Measurements from ENCODE around the gene STK16.
"Not testable (repeated sequence)": the region's sequence is repeated elsewhere in the genome, so short reads cannot be mapped to it uniquely, and the experiment has no call there.

Gene STK16

GRCh38 chr2:219245148-219245898 is at the start of gene STK16, which contains the start of gene GLB1L:
STK16 (plus strand) TSS chr2:219245479; CDS start chr2:219246000, 521 bp downstream.
GLB1L (minus strand) TSS chr2:219245444; CDS start chr2:219243573, 1,871 bp downstream.
- peak; percentile 87 for DNase-seq (ENCODE audit: low read depth)

- no peak for DNase-seq (ENCODE audit: low read depth)
Observed at GRCh38 chr2:219197388-219197787, 47.9 kb upstream of the STK16 start.

- DNase-seq (ENCODE audit: low read depth) = no peak
Observed at GRCh38 chr2:219198974-219199373, 46.3 kb upstream of the STK16 start.

- no peak for DNase-seq (ENCODE audit: low read depth)
Observed at GRCh38 chr2:219199470-219200211, 45.6 kb upstream of the STK16 start.

- not testable (repeated sequence) for DNase-seq (ENCODE audit: low read depth)
Observed at GRCh38 chr2:219200502-219201326, 44.6 kb upstream of the STK16 start.

- not testable (repeated sequence) for DNase-seq (ENCODE audit: low read depth)
Observed at GRCh38 chr2:219201331-219201730, 43.9 kb upstream of the STK16 start.

GRCh38 chr2:219204425-219205164 is 40.7 kb upstream of the STK16 start:
- no peak for DNase-seq (ENCODE audit: low read depth)

- DNase-seq (ENCODE audit: low read depth) = no peak
Observed at GRCh38 chr2:219205165-219205538, 40.1 kb upstream of the STK16 start.

GRCh38 chr2:219205981-219206327 is 39.3 kb upstream of the STK16 start:
- no peak for DNase-seq (ENCODE audit: low read depth)

GRCh38 chr2:219206328-219207133 is 38.7 kb upstream of the STK16 start, which contains the start of gene ZFAND2B:
ZFAND2B (plus strand) TSS chr2:219206782; CDS start chr2:219206988, 206 bp downstream.
- peak; percentile 83 for DNase-seq (ENCODE audit: low read depth)

- peak; percentile 7 for DNase-seq (ENCODE audit: low read depth)
Observed at GRCh38 chr2:219207134-219207883, 38.0 kb upstream of the STK16 start.

- peak; percentile 34 for DNase-seq (ENCODE audit: low read depth)
Observed at GRCh38 chr2:219207884-219208740, 37.2 kb upstream of the STK16 start.

- no peak for DNase-seq (ENCODE audit: low read depth)
Observed at GRCh38 chr2:219209236-219210195, 35.8 kb upstream of the STK16 start.

- DNase-seq (ENCODE audit: low read depth) = no peak
Observed at GRCh38 chr2:219210196-219210885, 34.9 kb upstream of the STK16 start.

- no peak for DNase-seq (ENCODE audit: low read depth)
Observed at GRCh38 chr2:219210886-219211362, 34.4 kb upstream of the STK16 start.

GRCh38 chr2:219213026-219213415 is 32.3 kb upstream of the STK16 start:
- DNase-seq (ENCODE audit: low read depth) = no peak

GRCh38 chr2:219213486-219214071 is 31.7 kb upstream of the STK16 start:
- no peak for DNase-seq (ENCODE audit: low read depth)

All from amniotic epithelial cell (primary cell).